ENCODE results near the gene PMP22.
"Not testable (repeated sequence)": the region's sequence is repeated elsewhere in the genome, so short reads cannot be mapped to it uniquely, and the experiment has no call there.

The PMP22 gene

DNA sequence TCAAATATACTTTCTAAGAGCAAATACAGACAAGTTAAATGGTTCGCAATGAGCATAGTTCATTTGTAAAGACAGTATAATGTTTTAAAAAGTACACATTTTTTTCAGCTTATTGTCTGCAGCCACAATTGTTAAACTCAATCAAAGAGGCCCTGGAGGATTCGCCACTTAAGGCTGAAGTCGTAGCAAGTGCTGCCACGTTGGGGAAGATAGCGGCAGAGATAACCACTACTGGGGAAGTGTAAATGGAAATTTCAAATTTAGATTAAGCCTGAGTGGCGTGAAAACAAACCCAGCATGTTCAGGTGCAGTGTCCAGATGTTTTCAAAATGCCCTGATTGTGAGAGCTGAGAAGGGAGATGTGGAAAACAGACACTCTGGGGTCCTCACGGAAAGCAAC is 8.4 kb downstream of the PMP22 start:
- no peak for DNase-seq

DNA sequence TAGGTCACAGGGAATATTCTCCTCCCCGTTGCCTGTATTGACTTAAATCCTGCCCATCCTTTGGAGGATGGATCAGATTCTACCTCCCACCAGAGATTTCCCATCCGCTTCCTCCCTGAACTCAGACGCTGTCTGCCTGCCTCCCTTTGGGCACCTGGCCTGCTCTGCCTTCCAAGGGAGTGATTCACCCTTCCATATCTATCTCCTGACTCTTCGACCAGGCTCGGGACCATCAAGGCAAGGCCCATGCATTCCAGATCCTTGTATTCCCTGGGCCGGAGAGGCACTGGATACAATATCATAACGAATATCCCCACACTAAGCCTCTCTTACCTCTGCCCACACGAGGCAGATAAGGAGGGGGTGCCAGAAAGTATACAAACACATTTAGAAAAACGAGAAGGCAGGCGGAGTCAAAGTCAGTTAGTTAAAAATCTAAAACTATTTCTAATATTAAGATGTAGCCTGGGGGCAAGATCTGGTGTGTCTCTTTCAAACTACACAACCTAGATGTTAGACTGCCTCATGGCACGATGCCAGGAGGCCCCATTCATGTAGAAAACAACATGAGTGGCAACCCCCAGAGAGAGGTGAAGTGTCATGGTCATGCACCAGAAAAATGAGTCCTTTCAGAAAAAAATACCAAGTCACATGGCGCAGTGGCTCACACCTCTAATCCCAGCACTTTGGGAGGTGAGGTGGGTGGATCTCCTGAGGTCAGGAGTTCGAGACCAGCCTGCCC is 9.2 kb downstream of the PMP22 start:
- peak in 1 of 58 donors; percentile 43 for DNase-seq

DNA sequence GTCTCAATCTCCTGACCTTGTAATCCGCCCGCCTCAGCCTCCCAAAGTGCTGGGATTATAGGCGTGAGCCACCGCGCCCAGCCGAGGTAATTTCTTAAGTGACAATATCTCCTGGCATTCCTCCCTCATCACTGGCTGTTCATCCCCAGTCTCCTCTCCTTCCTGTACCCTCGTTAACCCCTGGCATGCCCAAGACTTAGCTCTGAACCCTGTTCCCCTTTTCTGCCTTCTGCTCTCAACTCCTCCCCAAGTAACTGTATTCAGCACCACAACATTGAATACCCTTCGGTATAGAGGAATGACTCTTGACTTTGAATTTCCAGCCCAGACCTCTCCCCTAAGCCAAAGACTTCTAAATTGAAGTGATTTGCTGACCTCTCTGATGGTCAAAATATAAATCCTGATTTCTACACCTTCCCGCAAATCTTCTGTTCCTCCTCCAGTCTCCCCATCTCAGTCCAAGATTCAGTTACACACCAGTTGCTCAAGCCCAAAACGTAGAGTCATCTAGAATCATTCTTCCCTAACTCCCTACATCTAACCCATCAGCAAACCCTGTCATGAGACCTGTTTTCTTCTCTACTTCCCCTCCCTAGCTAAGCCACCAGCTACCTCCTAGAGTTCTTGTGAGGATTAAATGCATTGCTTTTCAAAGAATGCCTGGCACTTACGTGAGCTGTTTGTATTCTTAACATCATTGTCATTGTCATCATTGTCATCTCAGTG is 14.8 kb downstream of the PMP22 start:
- DNase-seq: no peak

- no peak for DNase-seq
Observed at GRCh38 chr17:15249487-15249886, 15.6 kb downstream of the PMP22 start.

- no peak for DNase-seq
Observed at GRCh38 chr17:15247891-15248529, 17.1 kb downstream of the PMP22 start.

DNA sequence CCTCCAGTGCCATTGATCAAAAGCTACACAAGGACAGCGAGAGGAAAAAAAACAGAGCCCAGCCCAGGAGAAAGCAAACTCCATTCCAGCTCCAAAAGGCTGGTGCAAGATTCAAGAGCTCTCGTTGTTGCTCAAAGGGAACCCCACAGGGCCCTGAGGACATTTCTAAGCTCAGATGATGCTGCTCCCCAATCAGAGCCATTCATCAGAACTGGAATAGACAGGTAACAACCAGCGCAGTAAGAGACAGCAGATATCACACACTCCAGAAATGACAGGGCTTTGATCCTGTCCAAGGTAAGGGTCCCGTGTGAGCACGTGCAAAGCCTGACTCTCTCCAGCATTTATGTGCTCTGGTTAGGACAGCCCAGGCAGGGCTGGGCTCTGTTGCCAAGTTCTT is 20.1 kb downstream of the PMP22 start:
- DNase-seq: no peak

- no peak for DNase-seq
Observed at GRCh38 chr17:15240644-15241043, 24.5 kb downstream of the PMP22 start.

- no peak for DNase-seq
Observed at GRCh38 chr17:15239491-15239890, 25.6 kb downstream of the PMP22 start.

- DNase-seq: no peak
Observed at GRCh38 chr17:15238676-15239422, 26.3 kb downstream of the PMP22 start.

DNA sequence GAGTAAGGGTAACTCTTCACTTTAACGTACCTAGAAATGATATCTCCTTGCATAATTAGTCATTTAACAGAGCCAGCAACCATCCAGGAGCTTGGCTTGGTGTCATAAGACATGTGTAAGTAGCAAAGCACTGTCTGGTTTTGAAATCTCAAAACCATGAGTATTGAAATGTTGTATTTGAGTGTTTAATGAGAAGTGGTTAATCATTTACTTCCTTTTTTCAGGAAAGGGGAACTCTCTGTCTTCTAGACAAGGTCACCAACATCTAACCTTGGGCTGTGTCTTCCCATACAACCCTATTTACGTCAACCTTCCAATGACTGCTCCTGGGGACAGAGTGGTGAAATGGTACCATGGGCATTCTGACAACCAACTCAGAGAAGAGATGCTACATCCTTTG is 27.1 kb downstream of the PMP22 start:
- DNase-seq: no peak

DNA sequence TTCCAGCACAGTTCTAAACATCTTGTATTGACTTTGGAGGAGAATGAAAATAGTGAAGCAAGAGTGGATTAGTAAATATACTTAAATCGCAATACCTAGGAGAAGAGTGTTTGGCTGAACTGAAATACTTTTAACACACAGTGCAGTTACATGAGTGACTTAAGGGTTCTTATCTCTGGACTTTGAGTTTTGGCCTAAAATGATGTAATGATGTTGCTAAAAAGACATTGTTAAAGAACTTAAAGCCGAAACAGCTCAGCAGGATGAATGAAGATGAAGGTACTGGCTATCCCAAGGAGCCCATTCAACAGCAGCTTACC is 28.1 kb downstream of the PMP22 start:
- DNase-seq: no peak

- DNase-seq: no peak
Observed at GRCh38 chr17:15236281-15237105, 28.6 kb downstream of the PMP22 start.

DNA sequence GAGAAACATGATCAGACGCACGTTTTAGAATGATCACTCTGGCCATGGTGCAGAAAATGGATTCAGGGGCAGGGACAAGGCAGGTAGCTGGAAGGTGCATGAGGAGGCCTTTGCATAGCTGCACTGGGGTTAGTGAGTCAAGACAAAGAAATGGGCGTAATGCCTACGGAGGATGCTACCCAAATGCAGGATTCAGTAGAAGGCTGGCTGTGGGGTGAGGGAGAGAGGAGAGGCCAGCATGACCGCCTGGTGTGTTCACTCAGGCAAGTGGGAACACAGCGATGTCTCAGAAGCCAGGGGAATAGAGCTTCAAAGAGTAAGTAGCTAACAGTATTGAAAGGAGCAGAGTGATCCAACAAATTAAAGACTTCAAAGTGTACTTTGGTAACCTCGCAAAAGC is 31.2 kb downstream of the PMP22 start:
- DNase-seq: peak in 2 of 58 donors; percentile 1 to 24

DNA sequence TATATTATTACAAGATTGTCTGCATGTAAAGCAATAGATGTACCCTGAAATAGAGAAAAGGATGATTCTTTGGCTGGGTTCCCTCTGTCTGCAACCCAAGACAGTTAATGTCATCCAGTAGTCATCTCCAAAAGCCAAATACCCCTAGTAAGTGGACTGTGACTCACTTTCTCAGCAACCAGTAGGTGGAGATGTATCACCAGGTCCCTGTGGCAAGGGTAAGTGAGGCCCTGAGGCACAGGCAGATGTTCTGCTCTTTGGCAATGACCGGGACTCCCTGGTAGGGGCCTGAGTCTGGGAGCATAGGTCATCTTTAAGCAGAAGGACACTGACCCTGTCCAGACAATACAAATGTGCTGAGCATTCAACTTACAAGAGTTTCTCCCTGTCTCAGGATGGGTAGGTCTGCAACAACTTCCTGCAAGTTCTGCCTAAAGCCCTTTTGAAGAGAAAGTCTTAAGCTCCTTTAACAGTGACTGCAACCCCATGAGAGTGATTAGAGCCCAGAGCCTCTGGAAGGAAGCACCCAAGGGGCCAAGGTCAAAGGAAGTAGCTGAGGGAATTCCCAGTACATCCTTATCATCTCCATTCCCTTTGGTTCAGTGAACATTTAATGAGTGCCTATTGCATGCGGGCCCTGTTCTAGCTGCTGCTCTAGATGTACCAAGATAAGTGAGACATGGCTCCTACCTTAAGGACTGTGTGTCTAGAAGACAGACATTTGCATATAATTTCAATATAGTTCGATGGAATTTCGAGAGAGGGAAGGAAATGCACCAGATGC is 31.9 kb downstream of the PMP22 start:
- DNase-seq: peak in 12 of 58 donors; percentile 6 to 37 (median 21)

DNA sequence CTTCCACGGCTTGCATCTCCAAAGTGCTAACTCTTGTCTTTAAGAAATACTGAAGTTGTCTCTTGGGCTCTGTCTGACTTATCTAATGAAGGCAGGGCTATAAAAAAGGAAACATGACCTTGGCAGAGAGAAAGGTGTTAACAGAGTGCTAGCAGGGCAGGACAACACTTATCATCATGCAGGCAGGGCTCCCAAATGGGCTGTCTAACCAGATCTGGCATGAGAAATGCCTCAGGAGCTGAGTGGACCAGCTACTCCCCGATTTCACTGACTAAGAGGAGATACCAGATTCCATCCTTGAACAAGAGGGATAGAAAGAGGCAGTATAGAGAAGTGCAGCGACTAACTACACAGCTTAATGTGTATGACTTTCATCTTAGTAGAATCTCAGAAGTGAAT is 32.6 kb downstream of the PMP22 start:
- no peak for DNase-seq

DNA sequence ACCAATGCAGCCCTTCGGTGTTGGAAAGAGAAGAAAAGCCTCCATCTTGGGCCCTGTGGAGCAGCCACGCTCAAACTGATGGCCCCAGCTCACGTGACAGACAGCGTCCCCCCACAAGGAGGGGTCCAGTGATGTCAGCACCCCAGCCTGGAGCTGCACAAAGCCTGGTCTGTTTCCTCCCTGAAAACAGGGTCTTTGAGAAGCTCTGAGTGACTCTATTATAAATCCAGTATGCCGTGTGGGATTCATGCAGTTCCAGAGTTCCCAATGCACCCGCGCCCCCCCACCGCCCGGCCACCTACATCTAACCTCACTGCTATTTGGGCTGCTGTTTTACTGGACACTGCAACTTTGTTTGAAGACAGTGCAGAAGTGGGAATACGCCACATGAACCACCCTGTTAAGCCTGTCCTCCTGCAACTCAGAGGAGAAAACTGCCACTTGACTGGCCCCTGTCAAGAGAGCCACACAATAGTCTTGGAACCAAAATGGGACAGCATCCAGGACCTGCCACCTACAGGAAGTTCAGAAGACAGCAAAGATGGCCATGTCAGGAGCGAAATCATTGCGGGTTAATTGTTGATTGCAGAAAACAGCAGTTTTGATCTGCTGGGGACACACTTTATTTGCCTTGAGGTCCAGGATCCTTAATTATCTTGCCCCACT is 33.1 kb downstream of the PMP22 start:
- peak in 52 of 58 donors; percentile 13 to 92 (median 66) for DNase-seq

- DNase-seq: no peak
Observed at GRCh38 chr17:15230866-15231265, 34.3 kb downstream of the PMP22 start.

GRCh38 chr17:15221827-15222226 is 43.3 kb downstream of the PMP22 start:
- not testable (repeated sequence) for DNase-seq

- no peak for DNase-seq
Observed at GRCh38 chr17:15220785-15221184, 44.3 kb downstream of the PMP22 start.

DNA sequence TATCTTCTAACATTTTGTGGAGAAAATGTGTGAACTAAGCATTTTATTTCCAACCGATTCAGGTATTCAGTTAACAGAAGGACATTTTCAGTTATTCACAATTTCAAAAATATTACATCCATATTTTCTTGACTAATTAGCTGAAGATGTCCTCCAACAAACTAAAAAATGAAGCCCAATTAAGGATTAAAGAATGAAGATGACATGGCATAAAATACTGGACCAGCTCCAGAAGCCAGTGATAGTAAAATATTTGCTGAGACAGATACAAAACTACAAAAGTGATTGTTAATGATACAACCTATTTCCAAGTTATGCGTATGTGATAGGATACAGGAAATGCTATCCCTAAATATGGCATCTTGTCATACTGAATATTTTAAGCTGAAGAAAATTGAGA is 48.6 kb downstream of the PMP22 start:
- DNase-seq: no peak
